ENCODE data around the gene FUT8. TPM values are rescaled to one million over a fixed set of nuclear protein-coding genes. Genes with fewer than 3 reads are reported as not detected.
A peak's percentile ranks its signal among the peaks of the same experiment; 100 is the strongest.
"Not testable (repeated sequence)": the region's sequence is repeated elsewhere in the genome, so short reads cannot be mapped to it uniquely, and the experiment has no call there.

The FUT8 gene
- total and polyA plus RNA-seq, 5 donors: 5.2 to 16.9 (median 14.8) TPM

GRCh38 chr14:65627315-65627714, 214.8 kb downstream of the FUT8 start:
- no peaks in the 10 kb centered on the region for H3K9me3 ChIP-seq (ENCODE audit: control insufficient read depth, low read length)
- no peaks in the 10 kb centered on the region for H3K4me1 ChIP-seq (ENCODE audit: control insufficient read depth, insufficient read depth, low read length)
- intact Hi-C loops (cut with DNase I): no loop called here
- no peaks in the 10 kb centered on the region for H3K27me3 ChIP-seq (ENCODE audit: control insufficient read depth, insufficient read depth)
- no peak for ATAC-seq
- no peak overlapping the region for H3K27ac ChIP-seq (ENCODE audit: low read length)
- WGBS: 99% methylated on average over 4 of the region's 4 CpGs
- DNase-seq: no peak
- H3K4me3 ChIP-seq (ENCODE audit: low read length): no peak overlapping the region

GRCh38 chr14:65628664-65629063, 216.1 kb downstream of the FUT8 start:
- Histone ChIP-seq H3K27ac (ENCODE audit: low read length) (no peak overlapping the region), H3K27me3 (ENCODE audit: control insufficient read depth, insufficient read depth) (no peaks in the 10 kb centered on the region), H3K4me3 (ENCODE audit: low read length) (no peak overlapping the region), H3K9me3 (ENCODE audit: control insufficient read depth, low read length) (no peaks in the 10 kb centered on the region), H3K4me1 (ENCODE audit: control insufficient read depth, insufficient read depth, low read length) (no peaks in the 10 kb centered on the region)
- WGBS: 90% methylated on average over 1 of the region's 1 CpG
- intact Hi-C loops (cut with DNase I): no loop called here
- no peak for ATAC-seq
- DNase-seq: no peak

GRCh38 chr14:65631040-65631439, 218.5 kb downstream of the FUT8 start:
- intact Hi-C loops (cut with DNase I): no loop called here
- Histone ChIP-seq H3K9me3 (ENCODE audit: control insufficient read depth, low read length) (no peaks in the 10 kb centered on the region), H3K27ac (ENCODE audit: low read length) (no peak overlapping the region), H3K4me3 (ENCODE audit: low read length) (no peak overlapping the region), H3K27me3 (ENCODE audit: control insufficient read depth, insufficient read depth) (no peaks in the 10 kb centered on the region), H3K4me1 (ENCODE audit: control insufficient read depth, insufficient read depth, low read length) (no peaks in the 10 kb centered on the region)
- DNase-seq: no peak
- 63% methylated on average over 1 of the region's 1 CpG for WGBS
- no peak for ATAC-seq

DNA sequence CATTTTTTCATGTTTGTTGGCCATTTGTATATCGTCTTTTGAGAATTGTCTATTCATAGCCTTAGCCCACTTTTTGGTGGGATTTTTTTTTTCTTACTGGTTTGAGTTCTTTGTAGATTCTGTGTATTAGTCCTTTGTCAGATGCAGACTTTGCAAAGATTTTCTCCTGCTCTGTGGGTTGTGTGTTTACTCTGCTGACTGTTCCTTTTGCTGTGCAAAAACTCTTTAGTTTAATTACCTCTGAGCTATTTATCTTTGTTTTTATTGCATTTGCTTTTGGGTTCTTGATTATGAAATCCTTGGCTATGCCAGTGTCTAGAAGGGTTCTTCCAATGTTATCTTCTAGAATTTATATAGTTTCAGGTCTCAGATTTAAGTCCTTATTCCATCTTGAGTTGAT, 220.0 kb downstream of the FUT8 start:
- H3K4me1 ChIP-seq (ENCODE audit: control insufficient read depth, insufficient read depth, low read length): no peaks in the 10 kb centered on the region
- DNase-seq: no peak
- WGBS: 95% methylated on average over 1 of the region's 1 CpG

GRCh38 chr14:65633666-65634065, 221.1 kb downstream of the FUT8 start:
- H3K4me3 ChIP-seq (ENCODE audit: low read length); H3K27ac ChIP-seq (ENCODE audit: low read length); H3K27me3 ChIP-seq (ENCODE audit: control insufficient read depth, insufficient read depth); ATAC-seq; H3K4me1 ChIP-seq (ENCODE audit: control insufficient read depth, insufficient read depth, low read length); intact Hi-C loops (cut with DNase I); H3K9me3 ChIP-seq (ENCODE audit: control insufficient read depth, low read length): not testable (repeated sequence)
- WGBS: 98% methylated on average over 25 of the region's 26 CpGs
- peak in 1 of 3 donors; percentile 30 for DNase-seq

More for the DNA sequence above, 220.0 kb downstream of the FUT8 start:
- no peaks in the 10 kb centered on the region for H3K27me3 ChIP-seq (ENCODE audit: control insufficient read depth, insufficient read depth)
- no peaks in the 10 kb centered on the region for H3K9me3 ChIP-seq (ENCODE audit: control insufficient read depth, low read length)
- no peak for ATAC-seq
- no peak overlapping the region for H3K27ac ChIP-seq (ENCODE audit: low read length)
- intact Hi-C loops (cut with DNase I): no loop called here
- H3K4me3 ChIP-seq (ENCODE audit: low read length): no peak overlapping the region

DNA sequence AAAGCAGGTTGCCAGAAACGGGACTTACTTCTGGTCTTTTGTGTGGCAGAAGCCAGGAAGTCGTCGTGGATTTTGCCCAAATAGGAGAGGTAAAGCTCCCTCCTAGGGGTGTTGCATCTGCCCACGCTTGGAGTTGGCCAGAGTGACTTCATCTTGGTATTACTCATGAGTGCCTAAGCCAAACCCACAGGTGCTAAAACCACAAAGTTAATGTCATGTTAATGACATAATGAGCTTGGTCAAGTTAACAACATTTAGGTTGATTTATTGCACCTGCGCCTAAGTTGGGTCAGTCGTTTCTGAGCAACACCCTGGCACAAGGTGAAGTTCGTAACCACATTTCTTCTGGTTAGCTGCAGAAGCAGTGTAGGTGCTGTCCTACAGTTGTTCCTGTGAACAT, 225.2 kb downstream of the FUT8 start:
- Histone ChIP-seq H3K27ac (ENCODE audit: low read length) (no peak overlapping the region), H3K9me3 (ENCODE audit: control insufficient read depth, low read length) (no peaks in the 10 kb centered on the region), H3K4me1 (ENCODE audit: control insufficient read depth, insufficient read depth, low read length) (no peaks in the 10 kb centered on the region), H3K4me3 (ENCODE audit: low read length) (no peak overlapping the region), H3K27me3 (ENCODE audit: control insufficient read depth, insufficient read depth) (no peaks in the 10 kb centered on the region)
- no peak for ATAC-seq
- intact Hi-C loops (cut with DNase I): no loop called here
- no peak for DNase-seq
- WGBS: 93% methylated on average over 7 of the region's 7 CpGs

DNA sequence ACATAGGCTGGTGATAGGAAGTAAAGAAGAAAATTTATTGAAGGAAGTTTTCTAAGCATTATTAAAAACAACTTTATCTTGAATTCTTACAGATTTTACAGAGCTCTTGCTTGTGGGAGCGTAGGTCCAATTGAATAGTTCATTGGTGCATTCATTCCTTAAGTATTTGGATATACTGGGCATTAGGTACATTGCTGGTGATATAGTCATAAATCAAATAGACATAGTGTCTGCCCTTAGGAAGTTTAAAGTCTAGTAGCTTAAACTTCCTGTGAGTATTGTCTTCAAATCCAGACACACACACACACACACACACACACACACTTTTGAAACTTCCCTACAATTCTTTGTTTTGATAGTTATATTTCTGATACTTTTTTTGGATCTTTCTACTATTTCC, 226.7 kb downstream of the FUT8 start:
- no peak overlapping the region for H3K27ac ChIP-seq (ENCODE audit: low read length)
- DNase-seq (no peak), ATAC-seq (no peak)
- WGBS: 97% methylated on average over 1 of the region's 1 CpG
- H3K4me1 ChIP-seq (ENCODE audit: control insufficient read depth, insufficient read depth, low read length): no peaks in the 10 kb centered on the region
- intact Hi-C loops (cut with DNase I): no loop called here
- H3K27me3 ChIP-seq (ENCODE audit: control insufficient read depth, insufficient read depth): no peaks in the 10 kb centered on the region
- H3K9me3 ChIP-seq (ENCODE audit: control insufficient read depth, low read length): no peaks in the 10 kb centered on the region
- H3K4me3 ChIP-seq (ENCODE audit: low read length): no peak overlapping the region

DNA sequence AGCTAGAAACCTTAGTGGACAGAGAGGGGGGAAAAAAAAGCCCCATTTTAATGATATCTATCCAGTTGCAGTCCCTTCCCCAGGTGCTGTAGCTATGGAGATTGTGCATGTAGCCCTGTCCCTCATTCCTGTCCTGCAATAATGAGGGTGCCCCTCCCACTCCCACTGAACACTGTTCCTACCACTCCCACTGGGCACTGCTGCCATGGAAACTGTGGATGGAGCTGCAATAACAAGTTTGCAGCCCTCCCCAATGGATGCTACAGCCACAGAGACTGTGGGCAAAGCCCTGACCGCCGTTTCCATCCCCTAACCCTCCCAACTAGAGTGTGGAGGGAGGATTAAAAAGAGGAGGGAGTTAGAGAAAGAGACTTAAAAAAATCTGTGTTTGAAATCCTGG, 238.3 kb downstream of the FUT8 start:
- Histone ChIP-seq H3K4me3 (ENCODE audit: low read length) (no peak overlapping the region), H3K27ac (ENCODE audit: low read length) (no peak overlapping the region), H3K9me3 (ENCODE audit: control insufficient read depth, low read length) (no peaks in the 10 kb centered on the region), H3K4me1 (ENCODE audit: control insufficient read depth, insufficient read depth, low read length) (no peaks in the 10 kb centered on the region), H3K27me3 (ENCODE audit: control insufficient read depth, insufficient read depth) (no peaks in the 10 kb centered on the region)
- intact Hi-C loops (cut with DNase I): no loop called here
- DNase-seq (no peak), ATAC-seq (no peak)
- 92% methylated on average over 2 of the region's 2 CpGs for WGBS

DNA sequence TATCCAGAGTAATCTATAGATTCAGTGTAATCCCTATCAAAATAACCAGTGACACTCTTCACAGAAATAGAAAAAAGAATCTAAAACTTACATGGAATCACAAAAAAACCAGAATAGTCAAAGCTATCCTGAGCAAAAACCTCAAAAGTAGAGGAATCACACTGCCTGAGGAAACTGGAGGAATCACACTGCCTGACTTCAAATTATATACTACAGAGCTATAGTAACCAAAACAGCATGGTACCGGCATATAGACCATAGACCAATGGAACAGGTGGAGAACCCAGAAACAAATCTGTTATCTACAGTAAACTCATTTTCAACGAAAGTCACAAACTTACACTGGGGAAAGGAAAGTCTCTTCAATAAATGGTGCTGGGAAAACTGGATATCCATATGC, 244.0 kb downstream of the FUT8 start:
- intact Hi-C loops (cut with DNase I): no loop called here
- 98% methylated on average over 2 of the region's 2 CpGs for WGBS
- Histone ChIP-seq H3K4me3 (ENCODE audit: low read length) (no peak overlapping the region), H3K27me3 (ENCODE audit: control insufficient read depth, insufficient read depth) (no peaks in the 10 kb centered on the region), H3K9me3 (ENCODE audit: control insufficient read depth, low read length) (no peaks in the 10 kb centered on the region), H3K27ac (ENCODE audit: low read length) (no peak overlapping the region), H3K4me1 (ENCODE audit: control insufficient read depth, insufficient read depth, low read length) (no peaks in the 10 kb centered on the region)
- no peak for ATAC-seq
- DNase-seq: no peak

- H3K4me1 ChIP-seq (ENCODE audit: control insufficient read depth, insufficient read depth, low read length): no peaks in the 10 kb centered on the region
- no peak for DNase-seq
- H3K4me3 ChIP-seq (ENCODE audit: low read length): no peak overlapping the region
- H3K27ac ChIP-seq (ENCODE audit: low read length): no peak overlapping the region
- no peaks in the 10 kb centered on the region for H3K9me3 ChIP-seq (ENCODE audit: control insufficient read depth, low read length)
- no peaks in the 10 kb centered on the region for H3K27me3 ChIP-seq (ENCODE audit: control insufficient read depth, insufficient read depth)
- ATAC-seq: no peak
- intact Hi-C loops (cut with DNase I): no loop called here
These were observed 245.7 kb downstream of the FUT8 start for GRCh38 chr14:65658202-65658601.

GRCh38 chr14:65661865-65662264, 249.3 kb downstream of the FUT8 start:
- Histone ChIP-seq H3K4me3 (ENCODE audit: low read length) (no peak overlapping the region), H3K27ac (ENCODE audit: low read length) (no peak overlapping the region), H3K27me3 (ENCODE audit: control insufficient read depth, insufficient read depth) (no peaks in the 10 kb centered on the region), H3K9me3 (ENCODE audit: control insufficient read depth, low read length) (no peaks in the 10 kb centered on the region), H3K4me1 (ENCODE audit: control insufficient read depth, insufficient read depth, low read length) (no peaks in the 10 kb centered on the region)
- DNase-seq: no peak
- ATAC-seq: no peak
- WGBS: 95% methylated on average over 3 of the region's 3 CpGs
- intact Hi-C loops (cut with DNase I): no loop called here

DNA sequence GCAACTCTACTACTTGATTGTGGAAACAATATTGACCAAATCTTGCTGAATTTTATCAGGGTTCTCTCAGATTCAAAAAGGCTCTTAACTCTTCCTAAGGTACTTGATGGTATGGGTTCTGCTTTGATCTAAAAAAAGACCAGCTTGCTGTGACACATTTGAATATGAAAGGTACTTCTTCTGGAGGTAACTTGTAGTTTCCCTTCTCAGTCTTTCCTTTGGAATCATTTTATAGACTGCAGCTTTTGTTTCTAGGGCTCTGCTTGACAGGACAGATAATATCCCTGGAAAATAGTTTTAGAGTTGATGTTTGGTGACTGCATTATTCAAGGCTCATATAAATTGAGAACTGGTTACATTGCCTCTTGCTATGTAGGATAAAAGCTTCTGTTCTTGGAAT, 251.9 kb downstream of the FUT8 start:
- Histone ChIP-seq H3K27ac (ENCODE audit: low read length) (no peak overlapping the region), H3K4me3 (ENCODE audit: low read length) (no peak overlapping the region), H3K27me3 (ENCODE audit: control insufficient read depth, insufficient read depth) (no peaks in the 10 kb centered on the region), H3K4me1 (ENCODE audit: control insufficient read depth, insufficient read depth, low read length) (no peaks in the 10 kb centered on the region), H3K9me3 (ENCODE audit: control insufficient read depth, low read length) (no peaks in the 10 kb centered on the region)
- intact Hi-C loops (cut with DNase I): no loop called here
- DNase-seq (no peak), ATAC-seq (no peak)

Data from right cardiac atrium (tissue), 5 donors.